PC-9 (cell line): ENCODE measurements around the gene CD59.

Source experiments
- CTCF ChIP-seq: fragments of 200-600 bp; sonication (generic); conservative IDR thresholded peaks from 2 replicates; pipeline ENCODE4 v1.6.1; 2017; ENCODE audit warnings: mixed run types, antibody characterized with exemption, mild to moderate bottlenecking, moderate library complexity
- EZH2 ChIP-seq: fragments of 200-600 bp; sonication (generic); IDR thresholded peaks from 2 replicates; pipeline ENCODE4 v1.8.0; 2017; ENCODE audit warnings: antibody characterized with exemption, low read depth

DNA sequence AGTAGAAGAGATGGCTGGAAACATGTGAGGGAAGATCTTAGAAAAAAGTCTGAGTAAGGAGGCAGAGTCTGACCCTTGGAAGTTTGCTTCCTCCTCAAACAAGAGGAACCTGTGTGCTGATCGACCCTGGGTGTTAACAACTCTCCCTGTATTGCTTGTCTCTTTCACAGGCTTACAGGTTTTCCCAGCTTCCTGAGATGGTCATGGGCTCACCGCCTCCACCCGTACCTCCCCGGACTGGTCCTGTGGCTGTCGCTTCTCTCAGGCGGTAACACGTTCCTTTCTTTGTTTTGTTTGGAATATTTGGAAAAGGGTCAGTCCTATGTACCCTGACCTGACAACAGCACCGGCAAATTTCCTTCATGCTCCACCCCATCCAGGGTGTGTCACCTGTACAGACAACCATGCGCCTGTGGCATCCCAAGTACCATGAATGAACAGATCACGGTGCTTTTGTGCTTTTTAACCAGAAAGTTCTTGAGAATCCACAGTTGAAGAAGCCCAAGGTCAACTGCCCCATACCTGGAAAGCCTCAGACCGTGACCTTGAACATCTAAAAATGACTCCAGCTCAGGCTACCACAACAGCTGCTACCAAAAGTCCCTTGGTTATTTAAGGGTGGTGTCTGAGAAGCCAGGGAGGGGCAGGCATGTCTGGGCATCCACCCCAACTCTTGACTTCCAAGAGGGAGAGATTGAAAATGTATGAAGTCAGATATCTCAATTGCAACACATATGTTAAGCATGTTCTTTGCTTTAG is 80.2 kb downstream of the CD59 start:
- no peak for TF ChIP-seq CTCF
- TF ChIP-seq EZH2: no peak
